ENCODE data around the gene DISP2. TPM values are rescaled to one million over a fixed set of nuclear protein-coding genes. Genes with fewer than 3 reads are reported as not detected.

DISP2 gene
- total RNA-seq, 1 experiment from 2014 or later = 0.87 TPM

DNA sequence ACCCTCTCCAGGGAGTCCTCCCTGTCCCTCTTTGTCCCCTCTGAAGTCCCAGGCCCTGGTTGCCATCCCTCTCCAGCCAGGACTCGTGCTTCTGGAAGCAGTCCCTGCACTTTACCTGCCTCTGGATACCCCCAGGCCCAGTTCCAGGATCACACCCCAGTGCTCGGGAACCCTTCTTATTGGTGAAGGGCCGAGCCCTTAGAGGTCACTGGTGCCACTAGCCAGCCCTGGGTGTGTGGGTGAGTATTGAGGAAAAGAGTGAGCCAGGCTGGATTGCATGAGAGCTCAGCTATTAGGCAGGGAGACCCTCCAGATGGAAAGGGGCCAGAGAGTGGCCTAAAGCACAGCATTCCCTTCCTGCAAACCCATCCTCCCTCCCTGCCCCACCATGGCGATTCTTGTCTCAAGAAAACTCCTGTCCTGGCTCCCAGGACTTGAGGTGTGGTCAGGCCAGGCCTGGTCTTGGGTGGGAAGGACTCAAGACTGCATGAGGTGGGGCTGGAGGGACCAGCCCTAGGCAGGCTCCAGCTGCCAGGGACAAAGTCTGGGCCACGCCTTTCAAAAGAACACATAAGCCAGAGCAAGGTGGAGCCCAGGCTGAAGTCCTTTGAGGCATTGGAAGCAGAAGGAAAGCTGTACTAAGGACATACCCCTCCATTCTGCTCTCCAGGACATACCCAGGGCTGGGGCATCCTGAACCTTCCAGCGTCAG, 12.0 kb upstream of the DISP2 start:
- H3K9ac ChIP-seq (ENCODE audit: low read length) = no peak overlapping the region
- no peaks in the 10 kb centered on the region for H3K36me3 ChIP-seq (ENCODE audit: low read depth, low read length)
- TF ChIP-seq, protein P1, sequence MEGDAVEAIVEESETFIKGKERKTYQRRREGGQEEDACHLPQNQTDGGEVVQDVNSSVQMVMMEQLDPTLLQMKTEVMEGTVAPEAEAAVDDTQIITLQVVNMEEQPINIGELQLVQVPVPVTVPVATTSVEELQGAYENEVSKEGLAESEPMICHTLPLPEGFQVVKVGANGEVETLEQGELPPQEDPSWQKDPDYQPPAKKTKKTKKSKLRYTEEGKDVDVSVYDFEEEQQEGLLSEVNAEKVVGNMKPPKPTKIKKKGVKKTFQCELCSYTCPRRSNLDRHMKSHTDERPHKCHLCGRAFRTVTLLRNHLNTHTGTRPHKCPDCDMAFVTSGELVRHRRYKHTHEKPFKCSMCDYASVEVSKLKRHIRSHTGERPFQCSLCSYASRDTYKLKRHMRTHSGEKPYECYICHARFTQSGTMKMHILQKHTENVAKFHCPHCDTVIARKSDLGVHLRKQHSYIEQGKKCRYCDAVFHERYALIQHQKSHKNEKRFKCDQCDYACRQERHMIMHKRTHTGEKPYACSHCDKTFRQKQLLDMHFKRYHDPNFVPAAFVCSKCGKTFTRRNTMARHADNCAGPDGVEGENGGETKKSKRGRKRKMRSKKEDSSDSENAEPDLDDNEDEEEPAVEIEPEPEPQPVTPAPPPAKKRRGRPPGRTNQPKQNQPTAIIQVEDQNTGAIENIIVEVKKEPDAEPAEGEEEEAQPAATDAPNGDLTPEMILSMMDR (conservative IDR thresholded peaks at IDR 0.05; ENCODE audit: low read depth, low read length) = no peak
- TF ChIP-seq EZH2phosphoT487 (IDR thresholded peaks at IDR 0.05; ENCODE audit: borderline replicate concordance, low read length) (no peak), EZH2 (IDR thresholded peaks at IDR 0.05; ENCODE audit: low read length, unreplicated experiment) (no peak)
- BruUV-seq (replicated peaks) = no TSS peak
- peaks cover 11% of the 10 kb centered on the region for H3F3A ChIP-seq (ENCODE audit: low read length, unreplicated experiment)
- H3K27me3 ChIP-seq (ENCODE audit: low read length) = no peaks in the 10 kb centered on the region
- ATAC-seq (no peak), DNase-seq (no peak)
- peaks cover 71% of the 10 kb centered on the region for H3K4me1 ChIP-seq (ENCODE audit: insufficient read depth, low read length)
- H4K20me1 ChIP-seq (ENCODE audit: low read length) = no peaks in the 10 kb centered on the region
- no peaks in the 10 kb centered on the region for H3K9me2 ChIP-seq (replicated peaks; ENCODE audit: low read length)
- H3K4me2 ChIP-seq (ENCODE audit: low read length) = no peak overlapping the region
- ChIA-PET CTCF (no interaction called here), POLR2A (ENCODE audit: unreplicated experiment) (interaction anchor here (0.6 kb wide), 1 partner anchor 51 kb away, joined by 3 read pairs; no protein-coding TSS in a partner anchor)
- intact Hi-C loops (cut with micrococcal nuclease) = loop anchor here (10.0 kb wide), 1 partner anchor 159 kb away; no protein-coding TSS in a partner anchor
- peak overlapping the region; percentile 21; the same call in 1 of the 2 replicates for H3K27ac ChIP-seq (ENCODE audit: low read length)
- no peaks in the 10 kb centered on the region for H3K9me3 ChIP-seq (ENCODE audit: low read length)
- no peak overlapping the region for H2AFZ ChIP-seq (ENCODE audit: low read length)
- no peak overlapping the region for H3K4me3 ChIP-seq (ENCODE audit: low read length)
- H3K79me2 ChIP-seq (ENCODE audit: low read length) = peaks cover 8% of the 10 kb centered on the region

- no peaks in the 10 kb centered on the region for H3K79me2 ChIP-seq (ENCODE audit: low read length)
- H2AFZ ChIP-seq (ENCODE audit: low read length) = no peak overlapping the region
- H3K4me2 ChIP-seq (ENCODE audit: low read length) = no peak overlapping the region
- peaks cover 11% of the 10 kb centered on the region for H3F3A ChIP-seq (ENCODE audit: low read length, unreplicated experiment)
- TF ChIP-seq EZH2 (IDR thresholded peaks at IDR 0.05; ENCODE audit: low read length, unreplicated experiment) = no peak
- TF ChIP-seq EZH2phosphoT487 (IDR thresholded peaks at IDR 0.05; ENCODE audit: borderline replicate concordance, low read length) = no peak
- TF ChIP-seq, protein P1 (conservative IDR thresholded peaks at IDR 0.05; ENCODE audit: low read depth, low read length) = no peak
- H3K27me3 ChIP-seq (ENCODE audit: low read length) = no peaks in the 10 kb centered on the region
- peak overlapping the region; percentile 51 for H3K27ac ChIP-seq (ENCODE audit: low read length)
- ATAC-seq (no peak), DNase-seq (no peak)
- no peak overlapping the region for H3K9ac ChIP-seq (ENCODE audit: low read length)
- CTCF ChIA-PET = no interaction called here
- intact Hi-C loops (cut with micrococcal nuclease) = loop anchor here (10.0 kb wide), 1 partner anchor 158 kb away; no protein-coding TSS in a partner anchor
- POLR2A ChIA-PET (ENCODE audit: unreplicated experiment) = interaction anchor here (0.6 kb wide), 1 partner anchor 51 kb away, joined by 3 read pairs; no protein-coding TSS in a partner anchor
- BruUV-seq (replicated peaks) = no TSS peak
- H3K4me1 ChIP-seq (ENCODE audit: insufficient read depth, low read length) = peaks cover 63% of the 10 kb centered on the region
- H3K4me3 ChIP-seq (ENCODE audit: low read length) = no peak overlapping the region
- H3K9me3 ChIP-seq (ENCODE audit: low read length) = no peaks in the 10 kb centered on the region
- no peaks in the 10 kb centered on the region for H3K9me2 ChIP-seq (replicated peaks; ENCODE audit: low read length)
- no peaks in the 10 kb centered on the region for H3K36me3 ChIP-seq (ENCODE audit: low read depth, low read length)
- H4K20me1 ChIP-seq (ENCODE audit: low read length) = no peaks in the 10 kb centered on the region
These were observed 11.2 kb upstream of the DISP2 start for GRCh38 chr15:40346579-40347558.
